GM23338 (cell line): Measurements from ENCODE around the gene ALDH8A1. TPM values are rescaled to one million over a fixed set of nuclear protein-coding genes. Genes with fewer than 3 reads are reported as not detected.

Experiments
- ATAC-seq: fragments of 200-7000 bp; cut with Tn5 transposase; 3 replicates; pipeline ENCODE4 v1.9.1; 2020
- DNase-seq: peaks from one replicate; pipeline ENCODE4 v3.0.0-alpha.2; 2015; ENCODE audit warnings: low spot score
- H2AFZ ChIP-seq: fragments of 200-600 bp; sonication (generic); 2 replicates; pipeline ENCODE4 v1.8.0; 2016; ENCODE audit warnings: antibody characterized with exemption, mild to moderate bottlenecking, moderate library complexity
- H3F3A ChIP-seq: fragments of 200-600 bp; sonication (generic); replicated peaks from 2 replicates; pipeline ENCODE4 v1.8.0; 2017; ENCODE audit warnings: antibody characterized with exemption, mixed run types, low read depth
- H3K27ac ChIP-seq: fragments of 200-600 bp; sonication (generic); 2 replicates; pipeline ENCODE4 v1.6.1; 2016; ENCODE audit warnings: low read depth
- H3K27me3 ChIP-seq: fragments of 200-600 bp; sonication (generic); 2 replicates; pipeline ENCODE4 v1.8.0; 2016; ENCODE audit warnings: mild to moderate bottlenecking, mixed run types, moderate library complexity; ENCODE audit not compliant: insufficient read depth
- H3K36me3 ChIP-seq: fragments of 200-600 bp; sonication (generic); 2 replicates; pipeline ENCODE4 v1.8.0; 2016; ENCODE audit warnings: mild to moderate bottlenecking; ENCODE audit not compliant: insufficient read depth
- H3K4me1 ChIP-seq: fragments of 200-600 bp; sonication (generic); 2 replicates; pipeline ENCODE4 v1.8.0; 2016; ENCODE audit warnings: mild to moderate bottlenecking, moderate library complexity; ENCODE audit not compliant: insufficient read depth
- H3K4me2 ChIP-seq: fragments of 200-600 bp; sonication (generic); 2 replicates; pipeline ENCODE4 v1.7.1; 2017; ENCODE audit warnings: mixed run types
- H3K4me3 ChIP-seq: fragments of 200-600 bp; sonication (generic); 2 replicates; pipeline ENCODE4 v1.6.1; 2016; ENCODE audit warnings: mixed run types
- H3K79me2 ChIP-seq: fragments of 200-600 bp; sonication (generic); replicated peaks from 2 replicates; pipeline ENCODE4 v1.8.0; 2017; ENCODE audit warnings: mild to moderate bottlenecking; ENCODE audit not compliant: insufficient read depth
- H3K9me2 ChIP-seq: fragments of 200-600 bp; sonication (generic); 2 replicates; pipeline ENCODE4 v1.8.0; 2017; ENCODE audit not compliant: insufficient read depth
- H4K20me1 ChIP-seq: fragments of 200-600 bp; sonication (generic); replicated peaks from 2 replicates; pipeline ENCODE4 v1.8.0; 2017; ENCODE audit warnings: mild to moderate bottlenecking; ENCODE audit not compliant: insufficient read depth
- H3K27ac Mint-ChIP-seq: 2 replicates; pipeline ENCODE4 v1.8.0; 2020; ENCODE audit warnings: inconsistent platforms, mild to moderate bottlenecking, moderate library complexity, mixed read lengths
- H3K27me3 Mint-ChIP-seq: 3 replicates; pipeline ENCODE4 v1.8.0; 2022; ENCODE audit warnings: low read depth, mild to moderate bottlenecking, moderate library complexity, mixed read lengths, inconsistent platforms; ENCODE audit not compliant: insufficient read depth, poor library complexity
- H3K36me3 Mint-ChIP-seq: 3 replicates; pipeline ENCODE4 v1.8.0; 2021; ENCODE audit warnings: low read depth, mild to moderate bottlenecking, inconsistent platforms, moderate library complexity, mixed read lengths
- H3K4me1 Mint-ChIP-seq: 3 replicates; pipeline ENCODE4 v1.8.0; 2020; ENCODE audit warnings: mild to moderate bottlenecking, inconsistent platforms, mixed read lengths
- H3K4me3 Mint-ChIP-seq: 3 replicates; pipeline ENCODE4 v1.8.0; 2021; ENCODE audit warnings: moderate library complexity, mild to moderate bottlenecking, inconsistent platforms, mixed read lengths
- H3K9me3 Mint-ChIP-seq: 3 replicates; pipeline ENCODE4 v1.8.0; 2020; ENCODE audit warnings: moderate library complexity, mild to moderate bottlenecking, inconsistent platforms, mixed read lengths
- CTCF ChIP-seq, 2 experiments: fragments of 200-600 bp in 1 of 2; sonication (generic) in 1 of 2; conservative IDR thresholded peaks; 2 replicates each; pipeline versions ENCODE4 v1.5.1 to v1.6.1; 2016 to 2017; ENCODE audit warnings: antibody characterized with exemption in 2 of 2, low read depth in 2 of 2, mild to moderate bottlenecking in 2 of 2, moderate library complexity in 1 of 2
- ETS1 ChIP-seq: IDR thresholded peaks from 2 replicates; pipeline ENCODE4 v1.6.1; 2016; ENCODE audit warnings: antibody characterized with exemption
- EZH2phosphoT487 ChIP-seq: fragments of 200-600 bp; sonication (generic); IDR thresholded peaks from one replicate; pipeline ENCODE4 v1.8.1; 2018; ENCODE audit warnings: antibody characterized with exemption; ENCODE audit not compliant: unreplicated experiment
- JUNB ChIP-seq: IDR thresholded peaks from one replicate; pipeline ENCODE4 v1.6.1; 2016; ENCODE audit warnings: antibody characterized with exemption; ENCODE audit not compliant: unreplicated experiment
- POLR2AphosphoS5 ChIP-seq: IDR thresholded peaks from 2 replicates; pipeline ENCODE4 v1.6.1; 2016; ENCODE audit warnings: antibody characterized with exemption, low read depth
- STAT1 ChIP-seq: IDR thresholded peaks from one replicate; pipeline ENCODE4 v1.6.1; 2016; ENCODE audit warnings: antibody characterized with exemption; ENCODE audit not compliant: unreplicated experiment
- ZNF114 ChIP-seq: fragments of 250-450 bp; sonication (Bioruptor Pico); IDR thresholded peaks from 2 replicates; pipeline ENCODE4 v1.5.0; 2020; ENCODE audit warnings: mild to moderate bottlenecking, moderate library complexity
- ZNF331 ChIP-seq: fragments of 250-450 bp; sonication (Bioruptor Pico); IDR thresholded peaks from 2 replicates; pipeline ENCODE4 v1.5.0; 2020; ENCODE audit warnings: low read depth, mild to moderate bottlenecking, moderate library complexity
- polyA plus RNA-seq: library from polyadenylated mRNA; unstranded; fragments of >200 nt; fragmentation: Nextera tagmentation; extraction: Ambion mirVana; gene quantifications from 2 replicates; pipeline ENCODE4 v1.2.1, GENCODE V29; 2016
- total RNA-seq: library from RNA; depleted of rRNA; stranded (reverse); fragments of >200 nt; shearing (Covaris generic); gene quantifications from 2 replicates; pipeline ENCODE4 v1.2.3, GENCODE V29; 2014

ALDH8A1 gene
- total and polyA plus RNA-seq, 2 experiments from 2014 or later, result not detected

GRCh38 chr6:134911547-134911946, 38.4 kb downstream of the ALDH8A1 start (continued):
- TF ChIP-seq STAT1 (no peak), POLR2AphosphoS5 (no peak), CTCF (conservative IDR thresholded peaks at IDR 0.05; ENCODE audit: low read depth in 2 of 2) (no peak), ETS1 (no peak)

GRCh38 chr6:134910593-134910935, 39.3 kb downstream of the ALDH8A1 start:
- DNase-seq, result no peak
- Mint-ChIP-seq H3K27ac (no peak overlapping the region), H3K4me3 (no peak overlapping the region), H3K4me1 (no peaks in the 10 kb centered on the region; the same call in 2 of the 3 replicates), H3K9me3 (no peaks in the 10 kb centered on the region), H3K36me3 (no peaks in the 10 kb centered on the region), H3K27me3 (peaks cover 6% of the 10 kb centered on the region)
- H3K4me3 ChIP-seq, result no peak overlapping the region
- no peak overlapping the region for H3K27ac ChIP-seq
- H3K79me2 ChIP-seq, result no peaks in the 10 kb centered on the region
- TF ChIP-seq ZNF114 (CRISPR knock-in tag) (no peak), JUNB (no peak), EZH2phosphoT487 (no peak), ZNF331 (CRISPR knock-in tag) (no peak), STAT1 (no peak), CTCF (conservative IDR thresholded peaks at IDR 0.05; ENCODE audit: low read depth in 2 of 2) (no peak), ETS1 (no peak)
- no peaks in the 10 kb centered on the region for H4K20me1 ChIP-seq
- no peaks in the 10 kb centered on the region for H3K4me1 ChIP-seq
- H3K36me3 ChIP-seq, result no peaks in the 10 kb centered on the region
- no peak for ATAC-seq
- H2AFZ ChIP-seq, result peak overlapping the region; percentile 18; the same call in 1 of the 2 replicates
- H3K9me2 ChIP-seq, result no peaks in the 10 kb centered on the region
- no peaks in the 10 kb centered on the region for H3K27me3 ChIP-seq
- no peak overlapping the region for H3K4me2 ChIP-seq
- no peaks in the 10 kb centered on the region for H3F3A ChIP-seq
